HepG2 (cell line): ENCODE data around the gene ZBTB20. TPM values are rescaled to one million over a fixed set of nuclear protein-coding genes. Genes with fewer than 3 reads are reported as not detected.

Experiments used
- ATAC-seq: fragments of 200-7000 bp; cut with Tn5 transposase; 3 replicates; pipeline ENCODE4 v1.9.1; 2020; ENCODE audit warnings: mild to moderate bottlenecking, moderate library complexity
- BruUV-seq: library from RNA; stranded (reverse); fragments of 400-500 nt; replicated peaks from 2 replicates; lab custom pipeline; 2021; lab: Mats Ljungman, UMichigan
- CTCF ChIA-PET: fragments of 300-600 bp; formaldehyde crosslinking; extraction: SDS; loops from one replicate; lab custom pipeline; 2021; ENCODE audit warnings: low total read pairs, inconsistent platforms, low intra/inter-chr PET ratio; lab: Yijun Ruan, JAX
- POLR2A ChIA-PET: fragments of 350-600 bp; sonication (Branson Sonifier 250); formaldehyde crosslinking; loops from one replicate; lab custom pipeline; 2020; ENCODE audit warnings: antibody characterized with exemption, inconsistent platforms; lab: Yijun Ruan, JAX
- DNase-seq: peaks from one replicate; pipeline ENCODE4 v3.0.0-alpha.2; 2015; ENCODE audit warnings: low spot score
- FAIRE-seq: peaks from 3 replicates; lab custom pipeline; 2011; peaks lifted over from hg19 to GRCh38; lab: Jason Lieb, UNC
- H2AFZ ChIP-seq: one replicate; pipeline ENCODE4 v1.6.1; 2011; ENCODE audit warnings: low read length, inconsistent platforms
- H3K27ac ChIP-seq: fragments of 300-600 bp; 3 replicates; pipeline ENCODE4 v1.8.0; 2011; ENCODE audit warnings: mixed run types, mild to moderate bottlenecking, mixed read lengths, low read length, inconsistent platforms; ENCODE audit not compliant: insufficient read depth; ENCODE audit errors: extremely low read length
- H3K27me3 ChIP-seq, 2 experiments: fragments of 200-600 bp in 1 of 2; 2 replicates in 1 of 2; 3 replicates in 1 of 2; pipeline versions ENCODE4 v1.6.0 to v1.8.0; 2011; ENCODE audit warnings: low read length in 2 of 2, mild to moderate bottlenecking in 2 of 2, moderate library complexity in 2 of 2, inconsistent platforms in 1 of 2; ENCODE audit not compliant: insufficient read depth in 2 of 2, control insufficient read depth in 1 of 2
- H3K36me3 ChIP-seq, 2 experiments: fragments of 200-600 bp in 1 of 2; replicated peaks in 1 of 2; 2 replicates in 1 of 2; 3 replicates in 1 of 2; pipeline versions ENCODE4 v1.5.1 to v1.8.0; 2011; ENCODE audit warnings: low read length in 2 of 2, inconsistent platforms in 1 of 2; ENCODE audit not compliant: insufficient read depth in 2 of 2, control insufficient read depth in 1 of 2
- H3K4me1 ChIP-seq: 2 replicates; pipeline ENCODE4 v1.5.1; 2012; ENCODE audit warnings: low read length, inconsistent platforms; ENCODE audit not compliant: insufficient read depth
- H3K4me2 ChIP-seq: 2 replicates; pipeline ENCODE4 v1.6.0; 2011; ENCODE audit warnings: low read depth, low read length, inconsistent platforms
- H3K4me3 ChIP-seq, 3 experiments: fragments of 200-600 bp in 1 of 3; sonication (generic), shearing (Covaris generic) in 1 of 3; replicated peaks in 1 of 3; 2 replicates each; pipeline ENCODE4 v1.5.1; 2011 to 2016; ENCODE audit warnings: low read length in 3 of 3, inconsistent platforms in 2 of 3, low read depth in 2 of 3, mild to moderate bottlenecking in 2 of 3, control low read depth in 1 of 3, mixed read lengths in 1 of 3; ENCODE audit not compliant: insufficient read depth in 1 of 3
- H3K79me2 ChIP-seq: one replicate; pipeline ENCODE4 v1.6.1; 2011; ENCODE audit warnings: low read length, inconsistent platforms; ENCODE audit not compliant: insufficient read depth
- H3K9ac ChIP-seq: 2 replicates; pipeline ENCODE4 v1.6.0; 2011; ENCODE audit warnings: mild to moderate bottlenecking, low read depth, low read length, inconsistent platforms; ENCODE audit not compliant: insufficient read depth
- H3K9me3 ChIP-seq: 2 replicates; pipeline ENCODE4 v1.5.1; 2012; ENCODE audit warnings: mild to moderate bottlenecking, low read length
- H4K20me1 ChIP-seq: 2 replicates; pipeline ENCODE4 v1.6.0; 2011; ENCODE audit warnings: inconsistent platforms, mild to moderate bottlenecking, low read length, moderate library complexity; ENCODE audit not compliant: insufficient read depth
- CREB1 ChIP-seq, 2 experiments: fragments of 450-650 bp in 1 of 2; IDR thresholded peaks; 2 replicates each; pipeline ENCODE4 v1.6.1; 2016 to 2017; ENCODE audit warnings: control low read depth in 1 of 2, mild to moderate bottlenecking in 1 of 2, missing compliant biosample characterization in 1 of 2, missing genetic modification characterization in 1 of 2
- JUN ChIP-seq: sonication (generic); formaldehyde crosslinking; IDR thresholded peaks from 2 replicates; pipeline ENCODE4 v1.4.0; 2020; ENCODE audit warnings: mild to moderate bottlenecking, missing genetic modification reagents
- NR1H2 ChIP-seq: sonication (generic); formaldehyde crosslinking; IDR thresholded peaks from 2 replicates; pipeline ENCODE4 v1.8.1; 2022; ENCODE audit warnings: low read depth, missing genetic modification reagents, borderline replicate concordance
- PLSCR1 ChIP-seq: sonication (generic); formaldehyde crosslinking; IDR thresholded peaks from 2 replicates; pipeline ENCODE4 v1.5.0; 2020; ENCODE audit warnings: missing genetic modification reagents, mild to moderate bottlenecking, borderline replicate concordance
- SETDB1 ChIP-seq: sonication (generic); formaldehyde crosslinking; IDR thresholded peaks from 2 replicates; pipeline ENCODE4 v1.5.1; 2020; ENCODE audit warnings: missing genetic modification reagents, mild to moderate bottlenecking, borderline replicate concordance
- ZNF281 ChIP-seq: sonication (generic); formaldehyde crosslinking; IDR thresholded peaks from 2 replicates; pipeline ENCODE4 v1.4.0; 2020; ENCODE audit warnings: missing genetic modification reagents, borderline replicate concordance
- ZNF3 ChIP-seq: IDR thresholded peaks from 2 replicates; pipeline ENCODE4 v1.7.0; 2017; ENCODE audit warnings: inconsistent platforms
- ZNF431 ChIP-seq: sonication (generic); formaldehyde crosslinking; IDR thresholded peaks from 2 replicates; pipeline ENCODE4 v1.9.0; 2022; ENCODE audit warnings: missing genetic modification reagents, low read depth, mild to moderate bottlenecking, borderline replicate concordance
- WGBS: methylation state at CpG from one replicate; pipeline ENCODE4 v1.1.6; 2017; ENCODE audit warnings: low lambda C conversion rate; 5-methylcytosine and 5-hydroxymethylcytosine counted together
- in situ Hi-C: cut with HindIII; loops from 2 replicates; pipeline ENCODE4 v1.10.0; 2017; ENCODE audit warnings: low pct_unique_long_range_greater_than_20kb; ENCODE audit not compliant: extremely low pct_ligation_motif_present
- intact Hi-C: fragments of 100-400 bp; cut with micrococcal nuclease; formaldehyde crosslinking; loops from one replicate; pipeline ENCODE4 v1.10.0; 2022; ENCODE audit not compliant: unreplicated experiment
- polyA plus RNA-seq, 8 experiments: library from polyadenylated mRNA; depleted of rRNA in 3 of 8; stranded (reverse) in 7 of 8; unstranded in 1 of 8; fragments of >200 nt; fragmentation: Illumina TruSeq in 4 of 8; extraction: Trizol in 4 of 8; gene quantifications; 2 replicates each; pipeline versions ENCODE4 v1.2.1 to v1.2.3, GENCODE V29; 2011 to 2016; ENCODE audit warnings: low read depth in 4 of 8, missing spikeins in 1 of 8, mixed read lengths in 1 of 8; ENCODE audit not compliant: insufficient read depth in 1 of 8
- total RNA-seq, 5 experiments: library from RNA; depleted of rRNA; stranded (reverse); fragments of >200 nt; fragmentation: Illumina TruSeq; extraction: Trizol; gene quantifications; 2 replicates each; pipeline ENCODE4 v1.2.3, GENCODE V29; 2016; ENCODE audit warnings: low read depth in 1 of 5

ZBTB20 gene
- total and polyA plus RNA-seq, 2 of the 13 experiments (the other 11 are each of a cell fraction or from before 2014, with no cell fraction given) = 1.9 to 8.8 TPM

GRCh38 chr3:114417675-114418074 is 729.4 kb downstream of the ZBTB20 start:
- Histone ChIP-seq H3K27ac (no peak overlapping the region), H3K9ac (no peak overlapping the region), H4K20me1 (0 out of 2 replicates have a peak, but pooled peaks cover 6% of the 10 kb centered on the region), H3K36me3 (no peaks in the 10 kb centered on the region), H2AFZ (no peak overlapping the region), H3K9me3 (no peaks in the 10 kb centered on the region), H3K4me3 (no peak overlapping the region), H3K4me2 (no peak overlapping the region), H3K4me1 (peaks cover 1% of the 10 kb centered on the region), H3K27me3 (no peaks in the 10 kb centered on the region), H3K79me2 (no peaks in the 10 kb centered on the region)
- POLR2A ChIA-PET = no interaction called here
- in situ Hi-C loops = no loop called here
- no peak for DNase-seq
- CTCF ChIA-PET = no interaction called here
- ATAC-seq = no peak
- no TSS peak for BruUV-seq
- no peak for FAIRE-seq
- intact Hi-C loops = loop anchor here (1.0 to 10.0 kb wide), 3 partner anchors 34 to 127 kb away; no protein-coding TSS in a partner anchor
- 95% methylated on average over 3 of the region's 3 CpGs for WGBS
- TF ChIP-seq PLSCR1 (CRISPR knock-in tag) = no peak
- no peak for TF ChIP-seq ZNF431 (CRISPR knock-in tag)
- TF ChIP-seq JUN (CRISPR knock-in tag) = no peak
- no peak for TF ChIP-seq ZNF3 (CRISPR knock-in tag)
- TF ChIP-seq SETDB1 = no peak
- no peak for TF ChIP-seq CREB1 (IDR thresholded peaks at IDR 0.05)
- TF ChIP-seq CREB1 (CRISPR knock-in tag; IDR thresholded peaks at IDR 0.05) = no peak
- TF ChIP-seq NR1H2 = no peak
- no peak for TF ChIP-seq ZNF281 (CRISPR knock-in tag)
